PC-3 (cell line): ENCODE data around the gene LIPT2.

ENCODE experiments used
- EZH2 ChIP-seq: fragments of 300-600 bp; sonication (generic); IDR thresholded peaks from one replicate; pipeline ENCODE4 v1.6.1; 2017; ENCODE audit warnings: antibody characterized with exemption, mild to moderate bottlenecking, low read length; ENCODE audit not compliant: unreplicated experiment
- TF ChIP-seq, protein P1 (sequence below): fragments of 300-600 bp; sonication (generic); conservative IDR thresholded peaks from 2 replicates; pipeline ENCODE4 v1.5.1; 2017; ENCODE audit warnings: antibody characterized with exemption, low read depth, mild to moderate bottlenecking, low read length

DNA sequence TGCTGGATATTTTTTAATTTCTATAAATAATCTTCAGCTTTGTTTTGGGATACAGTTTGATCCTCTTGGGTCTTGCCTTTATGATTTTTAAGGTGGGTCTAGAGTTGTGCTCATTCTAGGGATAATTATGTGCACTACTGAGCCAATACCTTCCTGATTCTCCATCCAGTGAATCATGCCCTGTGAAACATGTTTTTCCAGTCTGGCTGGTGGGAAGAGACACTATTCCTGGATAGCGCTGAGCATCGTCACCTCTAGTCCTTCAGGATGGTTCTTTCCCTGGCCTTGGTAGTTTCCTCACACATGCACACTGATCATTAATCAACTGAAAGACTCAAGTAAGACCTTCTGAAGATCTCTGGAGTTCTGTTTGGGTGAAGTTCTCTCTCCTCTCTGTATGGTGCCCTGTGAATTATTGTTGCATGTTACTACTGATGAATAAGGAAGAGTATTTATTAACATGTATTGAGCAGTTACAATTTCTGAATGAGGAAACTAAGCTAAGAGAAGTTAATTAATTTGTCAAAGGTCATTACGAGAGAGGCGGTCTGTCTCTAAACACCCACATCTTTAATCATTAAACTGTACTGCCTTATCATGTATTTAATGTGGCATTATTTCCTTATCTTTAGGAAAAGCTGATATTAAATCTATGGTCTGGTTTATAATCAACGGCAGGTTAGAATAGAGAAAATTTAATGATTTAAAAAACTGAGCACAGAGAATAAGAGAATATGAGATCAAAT is 39.1 kb upstream of the LIPT2 start:
- TF ChIP-seq, protein P1, sequence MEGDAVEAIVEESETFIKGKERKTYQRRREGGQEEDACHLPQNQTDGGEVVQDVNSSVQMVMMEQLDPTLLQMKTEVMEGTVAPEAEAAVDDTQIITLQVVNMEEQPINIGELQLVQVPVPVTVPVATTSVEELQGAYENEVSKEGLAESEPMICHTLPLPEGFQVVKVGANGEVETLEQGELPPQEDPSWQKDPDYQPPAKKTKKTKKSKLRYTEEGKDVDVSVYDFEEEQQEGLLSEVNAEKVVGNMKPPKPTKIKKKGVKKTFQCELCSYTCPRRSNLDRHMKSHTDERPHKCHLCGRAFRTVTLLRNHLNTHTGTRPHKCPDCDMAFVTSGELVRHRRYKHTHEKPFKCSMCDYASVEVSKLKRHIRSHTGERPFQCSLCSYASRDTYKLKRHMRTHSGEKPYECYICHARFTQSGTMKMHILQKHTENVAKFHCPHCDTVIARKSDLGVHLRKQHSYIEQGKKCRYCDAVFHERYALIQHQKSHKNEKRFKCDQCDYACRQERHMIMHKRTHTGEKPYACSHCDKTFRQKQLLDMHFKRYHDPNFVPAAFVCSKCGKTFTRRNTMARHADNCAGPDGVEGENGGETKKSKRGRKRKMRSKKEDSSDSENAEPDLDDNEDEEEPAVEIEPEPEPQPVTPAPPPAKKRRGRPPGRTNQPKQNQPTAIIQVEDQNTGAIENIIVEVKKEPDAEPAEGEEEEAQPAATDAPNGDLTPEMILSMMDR = no peak
- TF ChIP-seq EZH2 = no peak
